ENCODE measurements around the gene KRT36. TPM values are rescaled to one million over a fixed set of nuclear protein-coding genes. Genes with fewer than 3 reads are reported as not detected.

Gene KRT36
- total RNA-seq, 2 experiments from 2014 or later: not detected

DNA sequence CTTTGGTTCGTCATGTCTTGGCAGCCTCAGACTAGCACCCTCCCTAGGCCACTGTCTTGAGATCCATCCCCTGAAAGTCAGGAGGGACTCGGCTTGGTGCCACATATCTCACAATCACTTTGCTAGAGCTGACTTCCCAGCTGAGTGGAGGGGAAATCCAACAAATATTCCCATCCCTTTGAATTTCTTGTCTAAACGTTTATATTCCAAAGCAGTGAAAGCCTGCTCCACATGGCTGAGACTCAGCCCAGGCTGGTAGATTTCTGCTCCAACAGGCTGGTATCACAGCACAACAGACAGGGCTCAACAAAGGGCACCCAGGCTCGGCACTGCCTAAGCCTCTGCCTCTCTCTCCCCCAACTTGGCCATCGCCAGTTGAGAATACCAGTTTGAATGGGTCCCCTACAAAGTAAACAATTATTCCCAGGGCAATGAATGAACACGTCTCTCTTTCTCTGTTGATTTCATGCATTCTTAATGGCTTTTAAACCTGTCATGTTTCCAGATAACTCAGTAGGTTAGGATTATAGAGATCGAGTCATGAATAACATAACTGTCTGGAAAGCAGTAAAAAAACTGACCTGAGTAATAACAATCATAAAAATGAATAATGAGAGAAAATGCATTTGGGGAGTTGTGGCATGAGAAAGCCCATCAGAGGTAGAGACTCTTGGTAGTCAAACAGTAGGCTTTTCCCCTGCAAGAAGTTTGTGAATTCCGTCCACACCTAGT, 14.7 kb upstream of the KRT36 start:
- H3K27ac Mint-ChIP-seq: no peak overlapping the region
- CTCF ChIA-PET: interaction anchor here (0.9 kb wide), 1 partner anchor 158 kb away, joined by 3 read pairs; no protein-coding TSS in a partner anchor
- H3K4me1 Mint-ChIP-seq: peaks cover 4% of the 10 kb centered on the region
- ATAC-seq (no peak), DNase-seq (no peak)
- no peak overlapping the region for H3K4me3 Mint-ChIP-seq
- no peaks in the 10 kb centered on the region for H3K36me3 Mint-ChIP-seq
- H3K9me3 Mint-ChIP-seq (ENCODE audit: low read depth): no peaks in the 10 kb centered on the region
- H3K27me3 Mint-ChIP-seq: peaks cover 2% of the 10 kb centered on the region

DNA sequence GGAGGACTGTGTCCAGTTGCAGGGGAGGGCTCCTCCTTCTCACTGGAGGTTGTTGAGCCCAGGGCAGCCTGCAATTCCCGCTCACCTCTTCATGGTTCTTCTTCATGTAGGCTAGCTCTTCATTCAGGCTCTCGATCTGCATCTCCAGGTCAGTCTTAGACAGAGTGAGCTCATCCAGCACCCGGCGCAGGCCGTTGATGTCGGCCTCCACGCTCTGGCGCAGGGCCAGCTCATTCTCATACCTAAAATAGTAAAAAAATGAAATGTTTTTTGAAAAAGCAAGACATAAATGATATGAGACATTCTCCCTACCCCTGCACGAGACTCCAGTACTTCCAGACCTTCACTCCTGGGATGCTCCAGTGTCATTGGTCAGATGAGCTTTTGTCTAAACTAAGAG, 13.5 kb upstream of the KRT36 start:
- CTCF ChIA-PET: interaction anchor here (0.9 to 3.2 kb wide), 2 partner anchors 146 to 160 kb away, joined by 3 to 10 read pairs; no protein-coding TSS in a partner anchor
- H3K9me3 Mint-ChIP-seq (ENCODE audit: low read depth): no peaks in the 10 kb centered on the region
- H3K27me3 Mint-ChIP-seq: peaks cover 2% of the 10 kb centered on the region
- H3K36me3 Mint-ChIP-seq: no peaks in the 10 kb centered on the region
- DNase-seq: no peak
- peaks cover 4% of the 10 kb centered on the region for H3K4me1 Mint-ChIP-seq
- H3K4me3 Mint-ChIP-seq: no peak overlapping the region
- no peak for ATAC-seq
- no peak overlapping the region for H3K27ac Mint-ChIP-seq

DNA sequence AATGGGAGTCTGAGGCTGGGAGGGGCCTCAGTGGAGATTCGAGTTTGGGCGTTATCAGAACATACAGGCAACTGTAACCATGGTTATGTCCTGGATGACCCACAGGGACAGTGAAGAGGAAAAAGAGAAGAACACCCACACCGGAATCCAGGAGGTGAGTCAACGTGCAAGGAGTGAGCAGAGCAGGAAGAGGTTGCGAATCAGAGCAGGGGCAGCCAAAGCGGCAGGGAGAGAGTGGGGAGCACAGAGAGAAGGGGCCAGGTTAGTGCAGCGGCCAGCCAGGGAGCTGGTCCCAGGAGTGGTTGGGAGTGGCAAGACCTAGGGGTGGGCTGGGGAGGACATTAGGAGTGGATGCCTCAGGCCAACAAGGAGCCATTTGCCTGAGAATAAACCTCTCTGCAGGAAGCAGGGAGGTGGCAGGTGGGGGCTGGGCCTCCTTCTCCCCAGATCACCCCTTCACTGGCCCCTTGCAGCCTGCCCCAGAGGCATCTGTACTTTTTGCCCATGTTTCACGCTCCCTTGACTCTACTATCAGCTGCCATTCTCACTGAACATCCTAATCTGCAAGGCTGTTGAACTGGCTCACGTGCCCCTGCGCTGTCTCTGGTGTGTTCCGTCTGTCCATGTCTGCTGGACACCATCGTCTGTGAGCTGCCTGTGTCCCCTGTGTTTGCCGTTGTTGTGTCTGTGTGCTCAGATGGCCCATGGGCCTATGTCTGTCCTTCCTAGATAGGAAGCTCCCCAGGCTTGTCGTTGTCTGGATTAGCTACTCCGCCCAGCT, 10.6 kb upstream of the KRT36 start:
- CTCF ChIA-PET: no interaction called here
- Mint-ChIP-seq H3K4me3 (no peak overlapping the region), H3K27ac (no peak overlapping the region), H3K9me3 (ENCODE audit: low read depth) (no peaks in the 10 kb centered on the region), H3K27me3 (peaks cover 2% of the 10 kb centered on the region), H3K4me1 (peaks cover 11% of the 10 kb centered on the region), H3K36me3 (no peaks in the 10 kb centered on the region)
- ATAC-seq: no peak
- DNase-seq: no peak

DNA sequence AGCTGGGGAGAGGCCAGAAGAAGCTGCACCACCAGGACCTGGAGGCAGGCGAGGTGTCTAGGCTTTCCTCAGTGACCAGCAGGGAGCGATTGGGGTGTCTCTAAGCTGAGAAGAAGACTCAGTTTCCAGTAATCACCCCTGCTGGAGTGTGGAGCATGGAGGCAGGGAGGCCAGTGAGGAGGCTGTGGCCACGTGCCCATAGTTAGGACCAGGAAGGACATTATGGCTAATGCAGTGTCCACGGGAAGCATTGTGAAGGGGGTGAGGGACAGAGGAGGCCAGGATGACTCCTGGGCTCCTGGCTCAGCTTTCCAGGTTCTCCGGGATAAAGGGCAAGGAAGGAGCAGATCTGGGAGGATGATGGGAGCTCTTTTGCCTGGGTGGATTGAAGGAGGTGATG, 10.0 kb upstream of the KRT36 start:
- H3K27ac Mint-ChIP-seq: no peak overlapping the region
- H3K9me3 Mint-ChIP-seq (ENCODE audit: low read depth): no peaks in the 10 kb centered on the region
- CTCF ChIA-PET: no interaction called here
- H3K36me3 Mint-ChIP-seq: no peaks in the 10 kb centered on the region
- ATAC-seq (no peak), DNase-seq (no peak)
- no peak overlapping the region for H3K4me3 Mint-ChIP-seq
- peaks cover 2% of the 10 kb centered on the region for H3K27me3 Mint-ChIP-seq
- H3K4me1 Mint-ChIP-seq: peaks cover 11% of the 10 kb centered on the region

DNA sequence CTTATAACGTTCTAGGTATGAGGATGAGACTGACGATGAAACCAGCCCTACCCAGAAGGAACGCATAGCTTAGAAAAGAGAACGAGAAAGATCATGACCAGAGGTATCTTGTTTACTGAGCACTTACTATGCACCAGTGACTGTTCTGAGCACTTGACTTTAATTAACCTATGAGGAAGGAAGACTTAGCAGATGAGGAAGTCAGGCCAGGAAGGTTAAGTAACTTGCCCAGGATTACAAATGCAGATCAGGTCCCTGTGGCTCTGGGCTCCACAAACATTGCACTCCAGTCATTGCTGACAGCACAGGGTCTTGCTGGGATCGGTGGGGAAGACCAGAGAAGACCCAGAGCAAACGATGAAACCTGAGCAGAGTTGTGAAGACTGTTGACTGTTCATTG, 8.6 kb upstream of the KRT36 start:
- no peak for DNase-seq
- Mint-ChIP-seq H3K36me3 (no peaks in the 10 kb centered on the region), H3K4me3 (no peak overlapping the region), H3K27me3 (peaks cover 2% of the 10 kb centered on the region), H3K27ac (no peak overlapping the region), H3K4me1 (peaks cover 11% of the 10 kb centered on the region), H3K9me3 (ENCODE audit: low read depth) (no peaks in the 10 kb centered on the region)
- ATAC-seq: no peak
- CTCF ChIA-PET: interaction anchor here (1.0 to 1.9 kb wide), 5 partner anchors 8 to 151 kb away, joined by 3 to 8 read pairs (median 4); partner anchors contain the start of gene KRT36

DNA sequence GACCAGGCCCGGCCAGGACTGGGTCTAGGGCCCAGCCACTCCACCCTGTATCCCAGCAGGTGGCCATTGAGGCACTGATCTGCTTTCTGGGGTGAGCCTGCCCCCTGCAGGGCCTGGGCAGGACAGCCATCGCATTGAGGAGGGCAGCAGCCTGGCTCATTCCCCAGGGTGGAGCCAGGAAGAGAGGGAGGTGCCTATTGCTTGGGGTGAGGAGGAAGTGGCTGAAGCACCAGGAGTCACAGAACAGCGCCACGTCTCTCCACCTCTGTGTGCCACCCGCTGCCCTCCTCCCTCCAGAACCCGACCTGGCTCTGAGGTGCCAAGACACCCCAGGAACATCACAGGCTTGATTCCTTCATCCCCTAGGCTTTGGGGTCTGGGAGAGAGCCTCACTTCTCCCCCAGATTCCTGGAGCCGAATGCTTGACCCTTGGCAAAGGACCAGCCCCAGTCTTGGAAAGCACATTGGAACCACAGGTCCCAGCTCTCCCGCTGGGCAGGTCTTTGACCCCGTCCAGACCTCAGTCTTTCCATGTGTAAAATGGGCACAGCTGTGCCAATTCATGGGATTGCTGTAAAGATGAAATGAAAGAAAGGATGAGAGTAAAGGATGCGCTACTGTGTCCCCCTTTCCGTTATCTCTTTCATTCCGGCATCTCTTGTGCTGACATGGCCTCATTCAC, 7.2 kb upstream of the KRT36 start:
- H3K36me3 Mint-ChIP-seq: no peaks in the 10 kb centered on the region
- CTCF ChIA-PET: interaction anchor here (0.6 to 2.3 kb wide), 10 partner anchors 8 to 640 kb away, joined by 3 to 9 read pairs (median 4); partner anchors contain the start of gene KRT36
- H3K9me3 Mint-ChIP-seq (ENCODE audit: low read depth): no peaks in the 10 kb centered on the region

DNA sequence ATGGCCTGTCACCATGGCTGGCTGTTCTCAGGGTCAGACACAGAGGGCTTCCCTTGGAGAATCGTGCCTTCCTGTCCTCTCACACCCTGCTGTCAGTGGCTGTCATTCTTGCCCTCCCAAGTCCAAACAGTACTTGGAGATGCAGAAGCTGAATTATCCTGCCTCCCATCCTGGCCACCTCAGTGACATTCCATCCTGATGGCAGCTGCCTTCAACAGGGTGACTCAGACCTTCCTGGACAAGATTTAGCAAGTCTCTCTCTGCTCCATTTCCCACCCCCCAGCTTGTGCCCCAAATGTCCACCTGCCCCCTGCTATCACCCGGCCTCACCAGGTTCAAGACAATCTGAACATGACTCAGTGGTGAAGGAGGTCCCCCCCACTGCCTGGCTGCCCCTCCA, 4.8 kb upstream of the KRT36 start:
- no peak overlapping the region for H3K27ac Mint-ChIP-seq

More for the DNA sequence above, 7.2 kb upstream of the KRT36 start:
- Mint-ChIP-seq H3K27me3 (peaks cover 2% of the 10 kb centered on the region), H3K27ac (peak overlapping the region; percentile 41), H3K4me3 (no peak overlapping the region), H3K4me1 (peaks cover 11% of the 10 kb centered on the region)
- ATAC-seq (peak; percentile 98), DNase-seq (peak; percentile 86)

DNA sequence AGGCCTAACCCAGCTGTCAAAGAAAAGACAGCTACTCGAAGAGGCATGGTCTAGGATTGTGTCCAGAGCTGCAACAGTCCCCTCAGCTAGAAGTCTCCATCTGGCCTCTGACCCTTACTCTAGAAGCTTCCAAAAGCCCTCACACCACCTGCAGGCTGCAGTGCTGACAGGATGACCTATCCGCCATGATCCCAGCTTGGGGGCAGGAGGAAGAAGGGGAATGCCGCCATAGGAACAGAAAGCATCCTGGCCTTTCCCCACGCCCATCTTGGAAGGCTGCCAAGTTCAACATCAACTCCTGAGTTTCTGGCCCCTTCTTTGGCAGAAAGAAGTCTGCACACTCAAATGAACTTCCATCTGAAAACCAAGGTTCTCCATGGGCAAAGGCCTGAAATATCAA, 3.1 kb upstream of the KRT36 start:
- ATAC-seq (no peak), DNase-seq (no peak)
- H3K27me3 Mint-ChIP-seq: no peaks in the 10 kb centered on the region
- no peak overlapping the region for H3K4me3 Mint-ChIP-seq
- CTCF ChIA-PET: interaction anchor here (1.4 to 1.9 kb wide), 2 partner anchors 156 to 170 kb away, joined by 6 to 7 read pairs; no protein-coding TSS in a partner anchor
- no peak overlapping the region for H3K27ac Mint-ChIP-seq
- no peaks in the 10 kb centered on the region for H3K36me3 Mint-ChIP-seq
- H3K4me1 Mint-ChIP-seq: peaks cover 7% of the 10 kb centered on the region
- H3K9me3 Mint-ChIP-seq (ENCODE audit: low read depth): no peaks in the 10 kb centered on the region

More for the DNA sequence above, 4.8 kb upstream of the KRT36 start:
- Mint-ChIP-seq H3K4me3 (no peak overlapping the region), H3K27me3 (no peaks in the 10 kb centered on the region), H3K9me3 (ENCODE audit: low read depth) (no peaks in the 10 kb centered on the region), H3K36me3 (no peaks in the 10 kb centered on the region), H3K4me1 (peaks cover 7% of the 10 kb centered on the region)
- DNase-seq (no peak), ATAC-seq (no peak)
- CTCF ChIA-PET: interaction anchor here (1.0 to 2.0 kb wide), 5 partner anchors 11 to 172 kb away, joined by 3 to 8 read pairs (median 5); no protein-coding TSS in a partner anchor

DNA sequence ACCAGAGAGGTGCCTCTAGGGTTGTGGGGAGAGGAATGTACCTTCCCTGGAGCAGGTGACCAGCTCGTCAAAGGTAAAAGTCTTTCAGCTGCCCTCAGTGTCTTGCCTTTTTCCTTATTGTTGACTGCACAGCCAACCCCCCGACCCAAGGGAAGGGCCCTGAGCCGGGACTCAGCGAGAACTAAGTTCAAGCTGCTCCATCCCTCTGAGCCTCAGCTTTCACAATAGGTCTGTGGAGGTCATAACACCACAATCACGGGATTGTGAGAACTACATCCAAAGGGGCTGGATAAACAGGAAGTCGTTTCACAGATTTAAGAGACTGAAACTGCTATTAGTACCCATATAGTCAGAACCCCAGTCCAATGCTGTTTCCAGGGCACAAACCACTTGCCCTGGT, 2.6 kb upstream of the KRT36 start:
- H3K36me3 Mint-ChIP-seq: no peaks in the 10 kb centered on the region
- no peaks in the 10 kb centered on the region for H3K27me3 Mint-ChIP-seq
- CTCF ChIA-PET: interaction anchor here (0.6 to 1.9 kb wide), 3 partner anchors 156 to 947 kb away, joined by 3 to 7 read pairs (median 6); no protein-coding TSS in a partner anchor
- no peaks in the 10 kb centered on the region for H3K9me3 Mint-ChIP-seq (ENCODE audit: low read depth)
- H3K4me1 Mint-ChIP-seq: peaks cover 7% of the 10 kb centered on the region
- no peak for ATAC-seq
- no peak overlapping the region for H3K27ac Mint-ChIP-seq
- H3K4me3 Mint-ChIP-seq: no peak overlapping the region
- no peak for DNase-seq

DNA sequence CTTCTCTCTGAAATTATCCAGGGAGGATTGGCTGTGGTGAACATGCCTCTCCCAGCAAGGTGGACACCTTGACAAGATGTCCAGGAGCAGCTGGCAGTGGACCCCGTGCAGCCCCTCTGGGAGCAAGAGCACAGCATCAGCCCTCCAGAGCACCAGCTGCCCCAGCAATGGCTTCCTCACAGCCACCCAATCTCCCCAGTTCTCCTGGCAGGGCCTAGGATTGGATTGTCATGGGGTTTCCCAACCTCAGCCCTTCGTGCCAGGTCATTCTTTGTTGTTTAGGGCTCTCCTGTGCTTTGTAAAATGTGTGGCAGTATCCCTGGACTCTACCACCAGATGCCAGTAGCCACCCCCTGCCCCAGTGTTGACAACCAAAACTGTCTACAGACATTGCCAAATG, 1.8 kb upstream of the KRT36 start:
- CTCF ChIA-PET: interaction anchor here (1.9 kb wide), 1 partner anchor 157 kb away, joined by 7 read pairs; no protein-coding TSS in a partner anchor
- Mint-ChIP-seq H3K36me3 (no peaks in the 10 kb centered on the region), H3K9me3 (ENCODE audit: low read depth) (no peaks in the 10 kb centered on the region), H3K27ac (no peak overlapping the region), H3K27me3 (no peaks in the 10 kb centered on the region), H3K4me3 (no peak overlapping the region), H3K4me1 (no peaks in the 10 kb centered on the region)
- no peak for DNase-seq
- no peak for ATAC-seq

DNA sequence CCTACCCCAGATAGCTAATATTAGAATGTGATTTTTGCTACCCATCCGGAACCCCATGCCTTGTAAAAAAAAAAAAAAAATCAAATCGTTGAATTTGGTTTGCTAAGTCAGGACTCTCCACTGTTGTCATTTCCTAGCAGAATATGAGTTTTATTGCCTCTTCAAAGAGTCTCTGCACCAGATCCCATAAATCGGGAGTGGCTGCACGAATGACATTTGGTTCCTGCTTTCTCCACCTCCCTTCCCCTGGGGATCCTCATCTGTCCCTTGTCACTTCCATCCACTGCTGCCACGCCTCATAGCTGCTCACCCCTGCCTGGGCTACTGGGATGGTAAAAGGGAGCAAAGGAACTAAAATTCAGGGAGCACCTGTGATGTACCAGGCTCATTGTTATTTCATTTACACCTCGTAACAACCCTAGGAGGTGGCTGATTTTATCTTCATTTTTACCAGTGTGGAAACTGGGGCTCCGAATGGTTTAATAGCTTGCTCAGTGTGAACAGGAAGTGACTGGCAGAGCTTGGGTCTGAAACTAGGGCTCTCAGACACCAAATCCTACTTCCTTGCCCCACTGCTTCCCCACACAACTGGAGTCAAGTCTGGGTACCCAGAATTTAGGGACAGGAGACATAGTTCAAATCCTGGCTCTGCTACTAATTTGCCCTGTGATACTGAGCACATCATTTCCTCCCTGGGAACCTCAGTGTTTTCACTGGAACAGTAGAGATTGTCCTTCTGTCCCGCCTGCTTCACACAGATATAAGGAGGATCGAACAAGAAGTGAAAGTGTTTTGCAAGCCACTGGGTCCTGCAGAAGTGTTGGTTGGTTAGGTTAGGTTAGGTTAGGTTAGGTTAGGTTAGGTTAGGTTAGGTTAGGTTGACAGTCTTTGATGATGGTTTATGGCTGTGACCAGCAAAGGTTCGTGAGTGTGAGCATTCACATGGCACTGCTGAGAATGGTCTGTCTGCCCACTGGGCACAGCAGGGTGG, 585 bp upstream of the KRT36 start:
- no peaks in the 10 kb centered on the region for H3K36me3 Mint-ChIP-seq
- CTCF ChIA-PET: interaction anchor here (1.5 to 3.8 kb wide), 4 partner anchors 7 to 159 kb away, joined by 3 to 15 read pairs (median 8); no protein-coding TSS in a partner anchor
- no peak overlapping the region for H3K27ac Mint-ChIP-seq
- ATAC-seq (no peak), DNase-seq (no peak)
- no peaks in the 10 kb centered on the region for H3K27me3 Mint-ChIP-seq
- no peak overlapping the region for H3K4me3 Mint-ChIP-seq
- no peaks in the 10 kb centered on the region for H3K9me3 Mint-ChIP-seq (ENCODE audit: low read depth)
- H3K4me1 Mint-ChIP-seq: no peaks in the 10 kb centered on the region

DNA sequence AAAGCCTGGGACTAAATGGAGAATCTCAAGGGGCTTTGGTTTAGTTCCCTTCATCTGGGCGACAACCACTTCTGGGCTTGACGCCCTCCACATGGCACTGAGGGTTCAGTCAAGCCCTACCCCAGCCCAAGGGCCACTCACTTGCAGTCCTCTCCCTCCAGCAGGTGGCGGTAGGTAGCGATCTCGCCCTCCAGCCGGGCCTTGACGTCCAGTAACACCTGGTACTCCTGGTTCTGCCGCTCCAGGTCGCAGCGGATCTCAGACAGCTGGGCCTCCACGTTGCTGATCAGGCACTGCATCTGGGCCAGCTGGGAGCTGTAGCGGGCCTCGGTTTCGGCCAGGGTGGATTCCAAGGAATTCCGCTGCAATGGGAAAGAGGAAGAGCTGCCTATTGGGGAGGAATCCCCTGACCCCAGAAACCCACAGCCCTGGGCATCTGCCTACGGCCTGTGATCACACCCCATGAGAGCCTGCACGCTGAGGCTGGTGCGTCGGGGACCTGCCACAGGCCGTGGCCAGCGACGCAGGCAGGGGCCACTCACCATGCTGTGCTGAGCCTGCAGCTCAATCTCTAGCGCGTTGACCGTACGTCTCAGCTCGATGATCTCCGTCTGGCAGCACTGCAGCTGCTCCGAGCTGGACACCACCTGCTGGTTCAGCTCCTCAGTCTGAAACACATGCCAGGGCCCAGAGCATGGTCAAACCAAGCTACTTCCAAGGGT, 2.7 kb downstream of the KRT36 start:
- no peak for ATAC-seq

More for the DNA sequence above, 2.7 kb downstream of the KRT36 start:
- peak; percentile 52 for DNase-seq
- CTCF ChIA-PET: interaction anchor here (1.1 to 3.8 kb wide), 5 partner anchors 9 to 176 kb away, joined by 4 to 15 read pairs (median 7); no protein-coding TSS in a partner anchor
- H3K27me3 Mint-ChIP-seq: peaks cover 5% of the 10 kb centered on the region
- H3K36me3 Mint-ChIP-seq: no peaks in the 10 kb centered on the region
- H3K9me3 Mint-ChIP-seq (ENCODE audit: low read depth): no peaks in the 10 kb centered on the region
- no peak overlapping the region for H3K4me3 Mint-ChIP-seq
- H3K4me1 Mint-ChIP-seq: no peaks in the 10 kb centered on the region
- no peak overlapping the region for H3K27ac Mint-ChIP-seq

Data from activated CD8-positive, alpha-beta memory T cell treated with anti-CD3 and anti-CD28 coated beads, Interleukin-2, amount 10 ng/mL, durations not matched to agents 7 days and 5 days (primary cell).